ENCODE measurements around the gene CEACAM8.
"Not testable (repeated sequence)": the region's sequence is repeated elsewhere in the genome, so short reads cannot be mapped to it uniquely, and the experiment has no call there.

The CEACAM8 gene

DNA sequence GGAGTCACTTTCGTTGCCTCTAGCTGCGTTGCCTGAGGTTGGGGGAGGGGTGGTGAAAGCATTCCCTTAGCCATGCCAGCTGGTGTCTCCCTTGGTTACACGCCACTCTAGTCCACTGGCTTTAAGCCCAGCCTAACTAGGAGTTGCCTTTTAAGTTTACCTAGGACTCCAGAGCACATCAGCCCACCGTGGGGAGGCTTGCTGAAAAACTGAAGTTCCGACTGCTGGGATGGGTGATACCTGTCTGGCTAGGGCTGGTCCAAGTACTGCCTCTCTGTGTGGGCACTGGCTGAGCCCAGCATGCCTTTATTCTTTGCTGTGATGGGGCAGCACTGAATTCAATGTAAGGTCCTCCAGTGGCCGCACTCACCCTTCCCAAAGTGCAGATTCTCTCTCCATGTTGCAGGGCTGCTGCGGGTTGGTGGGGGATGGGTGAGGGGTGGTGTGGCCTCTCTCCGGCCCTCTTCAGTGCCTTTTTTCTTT is 54.6 kb downstream of the CEACAM8 start:
- FAIRE-seq: no peak

DNA sequence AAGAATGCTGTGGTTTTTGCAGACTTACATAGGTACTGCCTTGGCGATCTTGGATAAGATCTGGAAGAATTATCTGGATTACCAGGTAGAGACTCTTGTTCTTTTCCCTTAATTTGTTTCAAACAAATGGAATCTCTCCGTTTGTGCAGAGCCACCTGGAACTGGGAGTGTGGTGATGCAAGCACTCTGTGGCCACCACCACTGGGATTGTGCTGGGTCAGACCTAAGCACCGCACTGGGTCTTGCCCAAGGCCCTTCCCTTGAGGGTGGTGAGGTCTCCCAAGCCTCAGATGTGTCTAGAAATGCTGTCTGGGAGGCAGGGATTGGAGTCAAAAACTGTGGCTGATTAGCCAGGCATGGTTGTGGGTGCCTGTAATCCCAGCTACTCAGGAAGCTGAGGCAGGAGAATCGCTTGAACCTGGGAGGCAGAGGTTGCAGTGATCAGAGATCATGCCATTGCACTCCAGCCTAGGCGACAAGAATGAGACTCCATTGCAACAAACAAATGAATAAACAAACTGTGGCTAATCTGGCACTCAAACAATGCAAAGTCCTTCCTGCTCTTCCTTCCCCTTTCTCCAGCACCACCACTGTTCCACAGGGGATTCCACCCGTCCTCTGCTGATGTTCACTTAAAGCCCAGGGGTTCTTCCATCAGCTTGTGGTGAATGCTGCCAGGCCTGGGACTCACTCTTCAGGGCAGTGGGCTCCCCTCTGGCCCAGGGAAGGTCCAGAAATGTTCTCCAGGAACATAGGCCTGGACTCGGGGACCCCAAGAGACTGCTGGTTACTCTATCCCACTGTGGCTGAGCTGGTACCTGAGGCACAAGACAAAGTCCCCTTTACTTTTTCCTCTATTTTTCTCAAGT is 55.6 kb downstream of the CEACAM8 start:
- no peak for FAIRE-seq

DNA sequence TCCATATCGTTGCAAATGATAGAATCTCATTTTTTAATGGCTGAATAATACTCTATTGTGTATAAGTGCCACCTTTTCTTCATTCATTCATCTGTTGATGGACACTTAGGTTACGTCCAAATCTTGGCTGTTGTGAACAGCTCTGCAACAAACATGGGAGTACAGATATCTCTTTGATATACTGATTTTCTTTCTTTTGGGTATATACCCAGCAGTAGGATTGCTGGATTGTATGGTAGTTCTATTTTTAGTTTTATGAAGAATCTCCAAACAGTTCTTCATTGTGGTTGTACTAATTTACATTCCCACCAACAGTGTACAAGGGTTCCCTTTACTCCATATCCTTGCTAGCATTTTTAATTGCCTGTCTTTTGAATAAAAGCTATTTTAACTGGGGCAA is 59.4 kb downstream of the CEACAM8 start:
- not testable (repeated sequence) for FAIRE-seq

DNA sequence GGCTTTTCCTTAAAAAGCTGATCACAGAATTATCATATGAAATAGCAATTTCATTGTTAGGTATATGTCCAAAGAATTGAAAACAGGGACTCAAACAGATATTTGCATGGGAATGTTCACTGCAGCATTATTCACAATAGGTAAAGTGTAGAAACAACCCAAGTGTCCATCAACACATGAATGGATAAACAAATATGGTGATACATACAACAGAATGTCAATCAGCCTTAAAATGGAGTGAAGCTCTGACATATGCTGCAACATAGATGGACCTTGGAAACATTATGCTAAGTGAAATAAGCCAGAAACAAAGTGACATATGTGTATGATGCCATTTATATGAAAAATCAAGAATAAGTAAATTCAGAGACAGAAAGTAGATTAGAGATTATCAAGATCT is 60.3 kb downstream of the CEACAM8 start:
- no peak for FAIRE-seq

DNA sequence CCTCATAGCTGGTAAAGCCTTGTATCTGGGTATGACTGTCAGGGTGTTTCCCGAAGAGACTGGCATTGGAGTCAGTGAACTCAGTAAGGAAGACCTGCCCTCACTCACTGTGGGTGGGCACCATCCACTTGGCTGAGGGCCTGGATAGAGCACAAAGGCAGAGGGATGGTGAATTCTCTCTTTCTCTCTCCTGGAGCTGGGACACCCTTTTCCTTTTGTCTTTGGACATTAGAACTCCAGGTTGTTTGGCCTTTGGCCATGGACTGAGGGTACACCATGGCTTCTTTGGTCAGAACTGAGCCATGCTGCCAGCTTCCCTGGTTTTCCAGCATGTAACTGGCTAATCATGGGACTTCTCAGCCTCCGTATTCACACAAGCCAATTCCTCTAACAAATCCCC is 61.8 kb downstream of the CEACAM8 start:
- FAIRE-seq: no peak

DNA sequence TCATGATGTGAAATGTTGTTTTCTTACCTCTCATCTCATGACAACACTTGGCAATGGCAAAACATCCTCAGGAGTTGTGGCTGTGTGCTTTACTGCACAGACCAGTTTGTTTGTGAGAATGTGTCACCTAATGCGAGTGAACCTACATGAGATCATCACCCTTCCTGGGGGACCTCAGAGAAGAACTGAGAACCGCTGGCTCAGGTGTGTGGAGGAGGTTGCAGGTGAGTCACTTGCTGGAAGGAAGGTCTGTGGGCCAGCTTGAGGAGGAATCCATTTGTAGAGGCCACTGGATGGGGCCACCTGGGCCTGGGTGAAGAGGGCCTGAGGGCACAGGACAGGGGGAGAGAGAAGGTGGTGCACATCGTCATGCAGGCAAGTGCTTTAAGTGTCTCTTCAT is 63.4 kb downstream of the CEACAM8 start:
- no peak for FAIRE-seq

Measured in G401.6 (cell line).